ENCODE data around the gene BMP8A.

DNA sequence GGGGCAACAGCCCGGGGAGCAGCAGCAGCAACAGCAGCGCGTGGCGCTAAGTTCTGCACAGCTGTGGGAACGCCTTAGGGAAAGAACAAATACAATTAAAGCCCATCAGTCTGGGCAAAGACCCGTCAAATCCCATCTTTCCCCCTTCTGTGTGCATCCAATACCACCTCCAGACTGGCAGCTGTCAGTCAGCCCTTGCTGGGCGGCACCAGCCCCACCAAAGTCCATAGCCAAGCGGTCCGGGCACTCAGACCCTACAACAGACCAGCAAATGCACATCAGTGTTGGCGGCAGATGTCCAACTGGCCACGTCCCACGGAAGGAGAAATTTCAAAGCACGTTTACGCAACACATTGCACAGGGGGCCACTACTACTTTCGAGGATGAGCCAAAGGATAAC lies 72.2 kb downstream of the BMP8A start:
- TF ChIP-seq POLR2A (IDR thresholded peaks at IDR 0.05; ENCODE audit: low read depth, low read length) = no peak
- no peak for TF ChIP-seq TAF1 (IDR thresholded peaks at IDR 0.05; ENCODE audit: low read depth, low read length)
- no peak for TF ChIP-seq POLR2AphosphoS5 (IDR thresholded peaks at IDR 0.05; ENCODE audit: low read depth, low read length)
- no peak for TF ChIP-seq SPI1 (IDR thresholded peaks at IDR 0.05; ENCODE audit: low read depth, low read length)
- no peak for TF ChIP-seq PAX5 (IDR thresholded peaks at IDR 0.05; ENCODE audit: insufficient read depth, low read length, severe bottlenecking)
- TF ChIP-seq POU2F2 (IDR thresholded peaks at IDR 0.05; ENCODE audit: low read depth, low read length) = no peak
